CD1c-positive myeloid dendritic cell (primary cell): ENCODE results near the gene DGKZ.
A peak's percentile ranks its signal among the peaks of the same experiment; 100 is the strongest.

ENCODE experiments used
- DNase-seq: peaks from one replicate; pipeline ENCODE4 v3.0.0-alpha.2; 2016; ENCODE audit errors: extremely low spot score

The DGKZ gene

DNA sequence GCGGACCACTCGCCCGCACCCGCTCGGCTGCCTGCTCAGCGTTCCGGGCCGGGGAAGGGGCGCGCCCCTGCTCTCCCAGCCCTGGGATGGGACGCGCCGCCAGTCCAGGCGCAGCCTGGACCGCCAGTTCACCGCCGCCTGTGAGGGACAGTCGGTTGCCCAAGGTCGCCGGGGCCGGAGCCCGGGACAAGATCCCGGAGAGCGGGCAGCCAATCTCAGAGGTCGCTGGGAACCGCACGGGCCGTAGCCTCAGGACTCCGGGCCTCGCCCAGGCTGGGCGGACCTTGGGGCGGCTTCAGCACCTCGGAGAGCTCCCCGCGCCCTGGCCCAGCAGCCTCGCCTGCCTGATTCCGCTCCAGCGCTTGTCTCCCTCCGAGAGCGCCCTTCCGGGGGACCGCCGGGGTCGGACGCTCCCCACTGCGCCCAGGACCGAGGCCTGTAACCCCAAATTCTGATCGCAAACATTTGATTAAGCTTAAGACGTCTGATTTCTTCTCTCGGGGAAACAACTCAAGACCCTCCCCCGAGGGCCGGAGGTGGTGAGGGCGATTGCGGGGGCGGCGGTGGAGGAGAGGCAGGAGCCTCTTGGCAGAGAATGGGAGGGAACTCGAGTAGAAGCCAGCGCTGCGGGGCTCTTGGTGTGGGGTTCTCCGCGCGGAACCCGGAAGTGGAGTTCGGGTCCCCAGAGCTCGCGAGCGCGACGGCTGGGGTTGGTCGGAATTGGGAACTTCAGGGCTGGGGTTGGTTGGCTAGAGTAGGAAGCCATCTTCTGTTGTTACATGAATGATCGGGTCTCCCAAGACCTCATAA, 45.4 kb downstream of the DGKZ start:
- DNase-seq, result peak; percentile 89

DNA sequence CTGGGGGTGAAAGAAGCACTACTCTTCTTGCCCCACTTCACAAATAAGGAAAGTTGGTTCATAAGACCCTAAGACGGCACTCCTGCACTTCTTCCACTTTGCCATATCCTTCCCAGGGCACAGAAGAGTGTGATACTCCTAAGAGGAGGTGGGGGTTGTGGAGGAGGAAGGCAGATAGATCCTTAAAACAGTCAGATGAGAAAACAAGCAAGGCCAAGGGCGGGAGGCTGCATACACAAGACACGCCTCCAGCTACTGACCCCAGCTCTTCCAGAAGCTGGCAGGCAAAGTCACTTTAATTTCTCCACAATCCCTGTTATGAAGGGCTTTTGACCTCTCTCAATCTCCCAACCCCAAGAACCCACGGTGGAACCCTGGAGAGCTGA, 46.0 kb downstream of the DGKZ start:
- DNase-seq, result no peak

DNA sequence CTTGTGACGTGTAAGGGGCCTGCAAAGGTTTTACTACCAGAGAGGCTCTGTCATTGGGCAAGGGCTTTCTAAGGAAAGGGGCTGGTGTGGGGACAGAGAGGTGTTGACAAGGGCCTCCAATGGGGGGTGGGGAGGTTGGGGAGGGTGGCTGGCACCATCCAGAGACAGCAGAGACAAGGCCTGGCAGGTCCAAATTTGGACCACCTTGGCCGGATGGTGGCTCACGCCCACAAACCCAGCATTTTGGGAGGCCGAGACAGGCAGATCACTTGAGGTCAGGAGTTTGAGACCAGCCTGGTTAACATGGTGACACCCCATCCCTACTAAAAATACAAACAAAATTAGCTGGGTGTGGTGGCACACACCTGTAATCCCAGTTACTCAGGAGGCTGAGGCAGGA, 46.5 kb downstream of the DGKZ start:
- DNase-seq, result no peak

GRCh38 chr11:46397526-46397925, 50.3 kb downstream of the DGKZ start:
- DNase-seq, result no peak

DNA sequence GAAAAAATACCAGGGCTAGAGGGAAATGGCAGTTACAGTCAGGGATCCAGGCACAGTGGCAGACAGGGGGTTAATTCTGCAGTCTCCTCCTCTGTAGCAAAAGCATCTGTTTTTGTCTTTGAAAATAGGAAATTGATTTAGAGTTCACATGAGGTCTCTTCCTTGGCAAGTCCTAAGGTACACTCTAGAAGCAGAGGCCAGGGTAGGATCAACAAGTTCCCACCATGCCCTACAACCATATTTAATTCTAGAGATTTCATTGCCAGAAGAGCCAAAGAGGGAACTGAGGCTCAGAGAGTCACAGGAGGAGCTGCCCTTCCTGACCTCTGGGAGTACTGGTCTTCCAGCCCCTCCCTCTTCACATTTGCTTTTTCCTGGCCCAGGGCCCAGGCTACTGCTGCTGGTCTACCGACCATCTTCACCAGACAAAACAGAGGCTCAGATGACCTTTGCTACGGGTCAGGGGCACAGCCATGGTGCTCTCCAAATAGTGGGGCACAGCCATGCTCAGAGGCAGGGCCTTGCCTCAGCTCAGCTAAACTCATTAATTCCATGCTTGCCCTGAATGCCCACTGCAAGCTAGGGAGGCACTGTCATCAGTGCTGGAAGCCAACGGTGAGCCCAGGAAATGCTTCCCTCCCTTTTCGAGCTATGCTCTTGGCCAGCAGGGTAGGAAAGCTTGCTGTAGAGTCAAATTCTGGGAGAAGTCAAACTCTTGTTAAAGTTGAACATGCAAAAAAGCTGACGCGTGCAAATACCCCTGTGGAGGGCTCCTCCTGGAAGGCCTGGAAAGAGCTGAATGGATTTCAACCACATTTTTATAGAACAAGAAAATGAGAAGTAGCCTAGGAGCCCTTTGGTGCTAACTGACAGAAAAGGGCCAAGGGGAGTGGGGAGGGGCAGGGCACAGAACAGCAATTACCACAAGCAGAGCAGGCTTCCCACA, 56.0 kb downstream of the DGKZ start:
- DNase-seq, result no peak

GRCh38 chr11:46404476-46405017, 57.3 kb downstream of the DGKZ start:
- no peak for DNase-seq

- DNase-seq, result no peak
Observed at GRCh38 chr11:46407635-46408034, 60.4 kb downstream of the DGKZ start.

- no peak for DNase-seq
Observed at GRCh38 chr11:46408407-46408986, 61.2 kb downstream of the DGKZ start.

DNA sequence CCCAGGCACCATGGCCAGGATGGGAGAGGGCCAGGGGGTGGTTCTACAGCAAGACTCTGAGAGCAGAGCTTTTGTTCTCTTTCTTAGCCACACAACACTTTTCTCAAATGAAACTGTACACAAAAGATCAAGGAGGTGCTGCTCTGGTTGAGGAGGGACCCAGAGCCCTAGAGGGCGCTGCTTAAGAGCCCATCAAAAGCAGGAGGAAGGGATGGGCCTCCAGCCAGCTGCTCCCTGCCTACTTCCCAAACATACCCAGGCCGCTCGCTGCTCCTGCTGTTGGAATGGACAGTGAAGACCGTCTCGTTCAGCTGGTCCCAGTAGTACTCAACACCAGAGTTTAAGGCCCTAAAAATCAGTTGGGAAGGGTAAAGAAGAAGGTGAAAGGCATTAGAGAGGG, 62.8 kb downstream of the DGKZ start:
- no peak for DNase-seq

- DNase-seq, result no peak
Observed at GRCh38 chr11:46413760-46414465, 66.7 kb downstream of the DGKZ start.

DNA sequence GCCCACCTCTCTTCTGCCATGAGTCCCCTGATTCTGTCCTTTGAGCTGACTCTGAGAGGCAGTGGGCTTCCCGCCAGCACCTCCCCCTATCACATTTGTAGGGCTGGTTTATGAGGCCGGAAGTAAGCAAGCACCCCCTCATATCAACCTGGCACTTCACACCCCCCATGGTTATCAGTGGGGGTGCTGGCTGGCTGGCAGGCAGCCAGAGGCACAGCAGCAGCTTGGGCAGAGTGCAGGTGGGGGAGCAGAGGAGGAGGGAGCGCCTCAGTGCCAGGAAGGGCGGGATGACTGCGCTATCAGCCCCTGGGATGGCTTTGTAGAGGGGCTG, 67.2 kb downstream of the DGKZ start:
- no peak for DNase-seq

DNA sequence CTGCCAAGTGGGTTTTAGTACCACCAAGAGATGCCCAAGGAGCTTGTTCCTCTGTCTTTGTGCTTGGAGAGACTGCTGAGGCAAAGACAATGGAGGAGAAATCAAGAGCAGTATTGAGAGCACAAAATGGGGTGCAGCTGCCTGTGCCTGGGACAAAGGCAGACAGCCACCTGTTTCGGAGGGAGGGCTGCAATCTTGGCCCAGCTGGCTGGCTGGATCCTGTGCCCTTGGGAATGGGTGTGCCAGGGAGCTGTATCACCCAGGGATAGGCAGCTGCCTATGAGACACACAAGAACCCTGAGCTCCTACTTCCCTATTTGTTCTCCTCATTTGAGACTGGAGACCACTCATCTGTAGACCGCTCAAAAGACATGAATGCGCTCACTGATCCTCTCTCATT, 67.6 kb downstream of the DGKZ start:
- no peak for DNase-seq

DNA sequence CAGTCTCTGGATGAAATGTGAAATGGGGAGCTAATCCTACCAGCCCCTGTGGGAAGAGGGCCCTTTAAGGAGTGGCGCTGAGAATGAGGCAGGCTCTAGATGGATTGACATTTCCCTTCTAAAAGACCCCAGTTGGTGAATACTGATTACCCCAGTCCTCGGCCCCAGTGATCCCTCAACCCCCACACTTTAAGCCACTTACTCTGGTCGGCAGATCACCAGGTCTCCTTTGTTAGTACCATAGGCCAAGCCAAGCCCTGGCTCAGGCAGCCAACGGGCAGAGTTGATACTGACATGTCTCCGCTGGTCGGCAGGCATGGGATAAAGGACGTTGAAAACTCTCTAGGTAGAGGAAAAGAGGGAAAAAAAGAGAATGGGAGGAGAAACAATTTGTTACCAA, 70.4 kb downstream of the DGKZ start:
- no peak for DNase-seq

DNA sequence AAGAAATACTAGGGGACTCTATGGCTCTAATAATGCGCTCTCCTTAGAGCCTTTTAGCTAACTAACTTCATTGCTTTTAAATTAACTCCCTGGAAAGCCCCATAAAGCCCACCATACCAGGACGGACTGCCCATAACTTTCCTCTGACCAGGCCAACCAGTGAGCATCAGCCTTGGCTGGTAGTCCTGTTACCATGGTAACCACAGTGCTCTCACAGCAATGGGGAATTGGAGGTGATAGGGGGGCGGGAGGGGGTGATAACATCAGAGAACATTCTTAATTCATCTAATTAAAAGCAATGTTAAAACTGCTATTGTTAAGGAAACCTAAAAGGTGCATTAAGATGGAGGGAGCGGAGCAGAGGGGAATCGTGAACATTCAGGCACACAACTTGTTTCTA, 71.5 kb downstream of the DGKZ start:
- DNase-seq, result no peak

DNA sequence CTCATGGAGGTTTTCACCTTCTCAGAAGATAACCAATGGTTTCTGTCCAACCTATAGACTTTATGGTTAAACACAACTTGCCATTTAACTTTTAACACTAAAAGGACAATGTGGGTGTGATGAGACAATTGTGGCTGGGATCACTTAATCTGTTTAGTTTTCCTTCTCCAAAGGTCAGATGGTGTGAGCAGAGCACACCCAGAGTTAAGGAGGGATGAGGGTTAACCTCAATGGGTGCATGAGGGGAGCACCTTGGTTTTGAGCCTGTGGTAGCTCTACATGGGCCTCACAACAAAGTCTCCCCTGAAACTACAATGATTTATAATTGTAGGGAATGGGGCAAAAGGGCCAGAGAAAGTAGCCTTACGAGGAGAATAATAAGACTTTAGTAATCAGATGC, 73.2 kb downstream of the DGKZ start:
- no peak for DNase-seq

- no peak for DNase-seq
Observed at GRCh38 chr11:46421257-46421880, 74.1 kb downstream of the DGKZ start.

DNA sequence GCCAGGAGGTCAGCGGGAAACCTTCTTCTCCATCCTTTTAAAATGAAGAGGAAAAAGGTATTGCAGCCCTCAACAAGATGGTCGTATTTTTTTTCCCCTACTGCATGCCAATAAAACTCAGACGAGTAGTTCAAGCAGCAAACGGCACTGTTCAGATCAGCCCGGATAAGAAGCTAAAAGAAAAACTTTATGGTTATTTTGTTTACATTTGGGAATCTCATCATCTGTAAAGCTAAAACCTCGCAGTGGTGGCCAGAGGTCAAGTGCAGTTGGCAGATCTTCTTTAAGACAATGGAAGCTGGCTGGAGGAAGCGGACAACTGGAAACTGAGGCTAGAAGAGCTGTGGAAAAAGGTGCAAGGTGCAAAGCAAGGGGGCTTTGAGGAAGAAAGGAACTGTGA, 75.3 kb downstream of the DGKZ start:
- DNase-seq, result no peak

DNA sequence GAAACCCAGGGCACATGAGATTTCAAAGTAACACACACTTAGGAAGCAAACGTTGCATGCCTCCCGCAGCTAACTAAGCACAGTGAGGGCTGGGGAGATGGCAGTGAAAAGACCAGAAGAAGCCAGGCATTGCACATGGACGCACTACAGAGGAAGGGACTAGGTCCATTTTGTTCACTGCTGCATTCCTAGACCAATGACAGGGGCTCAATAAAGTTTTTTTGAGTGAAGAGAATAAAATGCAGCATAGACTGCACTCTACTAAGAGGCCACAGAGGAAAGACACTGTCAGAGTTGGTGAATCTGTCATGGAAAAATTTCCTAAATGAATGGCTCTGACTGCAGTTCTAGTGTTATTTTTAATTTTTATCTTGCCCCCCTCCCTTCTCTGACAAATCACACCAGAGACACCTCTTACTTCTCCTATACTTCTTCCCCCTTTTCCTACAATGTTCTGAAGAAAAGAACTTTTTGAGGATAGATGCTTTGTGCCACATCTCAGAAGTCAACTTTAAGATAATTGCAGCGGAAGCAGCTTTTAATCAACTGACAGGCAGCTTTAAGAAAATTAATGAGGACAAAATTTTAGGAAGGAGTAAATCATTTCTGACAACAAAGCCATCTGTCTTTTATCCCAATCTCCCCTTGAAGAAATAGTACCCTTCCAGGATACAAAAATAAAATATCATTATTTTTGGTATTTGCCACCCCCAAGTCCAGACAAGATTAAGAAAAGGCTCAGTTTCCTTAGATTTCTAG, 79.1 kb downstream of the DGKZ start:
- no peak for DNase-seq

DNA sequence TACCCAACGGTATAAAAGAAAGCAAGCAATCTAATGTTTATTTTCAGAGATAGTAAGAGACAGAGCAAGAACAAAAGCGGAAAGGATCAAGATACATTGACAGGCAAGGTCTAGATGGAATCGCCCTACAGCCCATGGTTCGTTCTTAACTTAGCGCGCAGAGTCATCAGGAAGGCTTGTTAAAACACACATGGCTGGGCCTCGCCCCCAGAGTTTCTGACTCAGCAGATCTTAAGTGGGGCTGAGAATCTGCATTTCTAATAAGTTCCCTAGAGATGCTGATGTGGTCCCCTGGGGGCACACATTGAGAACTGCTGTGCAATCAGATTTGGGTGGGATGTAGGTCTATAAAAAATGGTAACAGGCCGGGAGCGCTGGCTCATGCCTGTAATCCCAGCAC, 80.1 kb downstream of the DGKZ start:
- DNase-seq, result no peak

DNA sequence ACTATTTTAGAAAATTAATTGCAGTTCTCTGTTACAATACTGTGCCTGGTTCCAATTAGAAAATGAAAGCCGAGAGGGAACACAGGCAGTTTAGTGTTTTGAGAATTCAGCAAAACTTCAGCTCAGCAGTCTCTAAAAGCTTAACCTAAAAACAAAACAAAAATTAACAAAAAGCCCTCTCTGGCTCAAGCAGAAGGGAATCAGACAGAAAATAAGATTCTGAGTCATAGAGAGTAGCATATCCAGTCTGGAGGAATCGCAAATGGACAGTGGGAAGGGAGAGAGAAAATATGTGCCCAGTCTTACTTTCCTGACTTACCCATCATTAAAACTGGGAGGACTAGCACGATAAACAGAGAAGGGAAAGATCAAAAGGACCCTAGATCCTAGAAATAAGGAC, 82.5 kb downstream of the DGKZ start:
- no peak for DNase-seq
